MM.1S (cell line): ENCODE data around the gene TXNDC8.

Experiments used
- DNase-seq: peaks from one replicate; pipeline ENCODE4 v3.0.0-alpha.2; 2015
- H2AFZ ChIP-seq: fragments of 300-600 bp; sonication (generic); 2 replicates; pipeline ENCODE4 v1.6.0; 2016; ENCODE audit warnings: antibody characterized with exemption, low read length
- H3F3A ChIP-seq: fragments of 300-600 bp; sonication (generic); 2 replicates; pipeline ENCODE4 v1.6.1; 2016; ENCODE audit warnings: mild to moderate bottlenecking, antibody characterized with exemption, low read length, moderate library complexity, mixed read lengths; ENCODE audit not compliant: insufficient read depth
- H3K27ac ChIP-seq: fragments of 300-600 bp; sonication (generic); 2 replicates; pipeline ENCODE4 v1.5.1; 2016; ENCODE audit warnings: mild to moderate bottlenecking, low read length
- H3K27me3 ChIP-seq: fragments of 300-600 bp; sonication (generic); replicated peaks from 2 replicates; pipeline ENCODE4 v1.6.0; 2016; ENCODE audit warnings: low read length; ENCODE audit not compliant: insufficient read depth
- H3K36me3 ChIP-seq: fragments of 300-600 bp; sonication (generic); replicated peaks from 2 replicates; pipeline ENCODE4 v1.6.1; 2016; ENCODE audit warnings: mild to moderate bottlenecking, low read length, mixed read lengths; ENCODE audit not compliant: insufficient read depth
- H3K4me1 ChIP-seq: fragments of 300-600 bp; sonication (generic); 2 replicates; pipeline ENCODE4 v1.6.1; 2016; ENCODE audit warnings: low read length, mixed read lengths
- H3K4me2 ChIP-seq: fragments of 300-600 bp; sonication (generic); 2 replicates; pipeline ENCODE4 v1.6.0; 2016; ENCODE audit warnings: low read depth, low read length
- H3K4me3 ChIP-seq: fragments of 300-600 bp; sonication (generic); 2 replicates; pipeline ENCODE4 v1.5.1; 2016; ENCODE audit warnings: low read length, mixed read lengths
- H3K79me2 ChIP-seq: fragments of 300-600 bp; sonication (generic); 2 replicates; pipeline ENCODE4 v1.6.1; 2016; ENCODE audit warnings: mixed run types, low read length, mixed read lengths
- H3K9ac ChIP-seq: fragments of 300-600 bp; sonication (generic); 2 replicates; pipeline ENCODE4 v1.6.1; 2016; ENCODE audit warnings: low read length, mixed read lengths
- H3K9me2 ChIP-seq: fragments of 300-600 bp; sonication (generic); replicated peaks from 2 replicates; pipeline ENCODE4 v1.6.1; 2016; ENCODE audit warnings: mild to moderate bottlenecking, low read length, mixed read lengths; ENCODE audit not compliant: insufficient read depth
- H3K9me3 ChIP-seq: fragments of 300-600 bp; sonication (generic); replicated peaks from 2 replicates; pipeline ENCODE4 v1.6.1; 2016; ENCODE audit warnings: mild to moderate bottlenecking, low read length, mixed read lengths; ENCODE audit not compliant: insufficient read depth
- H4K20me1 ChIP-seq: fragments of 300-600 bp; sonication (generic); 2 replicates; pipeline ENCODE4 v1.6.1; 2016; ENCODE audit warnings: mild to moderate bottlenecking, low read length, moderate library complexity, mixed read lengths; ENCODE audit not compliant: insufficient read depth
- CTCF ChIP-seq: fragments of 300-600 bp; sonication (generic); IDR thresholded peaks from 2 replicates; pipeline ENCODE4 v1.5.1; 2016; ENCODE audit warnings: antibody characterized with exemption, low read length, mixed read lengths
- EZH2 ChIP-seq: fragments of 300-600 bp; sonication (generic); optimal IDR thresholded peaks from 2 replicates; pipeline ENCODE3; 2017; ENCODE audit warnings: low read depth, mild to moderate bottlenecking, antibody characterized with exemption, low read length, mixed read lengths
- EZH2phosphoT487 ChIP-seq: fragments of 300-600 bp; sonication (generic); IDR thresholded peaks from 2 replicates; pipeline ENCODE4 v1.6.1; 2018; ENCODE audit warnings: antibody characterized with exemption, low read length

Gene TXNDC8

DNA sequence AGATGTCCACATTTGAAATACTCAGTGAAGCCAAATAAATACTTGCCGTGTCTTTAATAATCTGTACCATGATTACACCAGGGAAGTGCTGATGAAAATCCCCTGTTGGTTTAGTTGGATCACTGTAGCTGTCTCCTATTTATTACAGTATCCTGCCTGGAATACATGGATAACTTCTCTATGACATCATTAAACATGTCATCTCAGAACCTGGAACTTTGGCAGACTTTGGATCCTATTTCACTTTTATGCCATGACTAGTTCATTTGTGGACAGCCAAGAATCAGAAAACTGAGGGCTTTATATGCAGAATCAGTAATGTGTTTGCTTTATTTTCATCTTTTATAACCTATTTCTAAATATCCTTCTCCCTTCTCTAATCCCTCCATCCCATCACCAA lies at the start of gene TXNDC8:
Gene TXNDC8, minus strand, starts transcription at position 137 of the 400 bp plus-strand sequence.
- H3K9me2 ChIP-seq, result no peaks in the 10 kb centered on the region
- no peak within 1 kb of the TSS for H3K9ac ChIP-seq
- H2AFZ ChIP-seq, result no peak within 1 kb of the TSS
- peaks cover 9% of the 10 kb centered on the region for H3K4me1 ChIP-seq
- H3K4me2 ChIP-seq, result no peak within 1 kb of the TSS
- no peaks in the 10 kb centered on the region for H3K36me3 ChIP-seq
- no peak for DNase-seq
- no peaks in the 10 kb centered on the region for H3K27me3 ChIP-seq
- no peak within 1 kb of the TSS for H3K4me3 ChIP-seq
- no peaks in the 10 kb centered on the region for H3K79me2 ChIP-seq
- H3K9me3 ChIP-seq, result no peaks in the 10 kb centered on the region
- H3K27ac ChIP-seq, result no peak within 1 kb of the TSS
- H3F3A ChIP-seq, result peaks cover 5% of the 10 kb centered on the region; the same call in 1 of the 2 replicates
- no peaks in the 10 kb centered on the region for H4K20me1 ChIP-seq
- TF ChIP-seq EZH2, result no peak
- TF ChIP-seq EZH2phosphoT487, result no peak
- no peak for TF ChIP-seq CTCF

DNA sequence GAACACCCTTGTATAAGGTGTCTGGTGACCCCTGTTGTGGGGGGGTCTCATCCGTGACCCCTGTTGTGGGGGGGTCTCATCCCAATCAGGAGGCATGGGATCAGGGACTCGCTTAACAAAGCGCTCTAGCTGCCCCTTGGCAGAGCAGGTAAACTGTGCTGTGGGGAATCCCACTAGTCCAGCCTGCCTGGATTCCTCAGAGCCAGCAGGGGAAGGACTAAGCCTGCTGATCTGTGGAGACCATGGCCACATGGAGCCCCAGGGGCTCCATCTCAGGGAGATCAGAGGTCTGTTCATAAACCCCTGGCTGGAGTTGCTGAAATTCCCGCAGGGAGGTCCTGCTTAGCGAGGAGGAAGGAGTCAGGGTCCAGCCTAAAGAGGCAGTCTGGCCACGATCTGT lies 45.8 kb upstream of the TXNDC8 start:
- Histone ChIP-seq H3K4me2 (no peak overlapping the region), H3K79me2 (no peaks in the 10 kb centered on the region), H3F3A (no peaks in the 10 kb centered on the region), H3K27me3 (no peaks in the 10 kb centered on the region), H4K20me1 (no peaks in the 10 kb centered on the region), H2AFZ (no peak overlapping the region), H3K9me3 (no peaks in the 10 kb centered on the region), H3K36me3 (no peaks in the 10 kb centered on the region), H3K9ac (no peak overlapping the region), H3K4me3 (no peak overlapping the region), H3K9me2 (no peaks in the 10 kb centered on the region), H3K27ac (no peak overlapping the region), H3K4me1 (no peaks in the 10 kb centered on the region)
- TF ChIP-seq EZH2, result no peak
- no peak for TF ChIP-seq EZH2phosphoT487
- no peak for TF ChIP-seq CTCF
- DNase-seq, result no peak

- H3K4me1 ChIP-seq, result no peaks in the 10 kb centered on the region
- no peak for TF ChIP-seq EZH2phosphoT487
- TF ChIP-seq CTCF, result no peak
- no peak for TF ChIP-seq EZH2
- no peak overlapping the region for H3K4me3 ChIP-seq
- H2AFZ ChIP-seq, result no peak overlapping the region
- no peaks in the 10 kb centered on the region for H3F3A ChIP-seq
- no peaks in the 10 kb centered on the region for H3K27me3 ChIP-seq
- no peaks in the 10 kb centered on the region for H3K36me3 ChIP-seq
- H3K4me2 ChIP-seq, result no peak overlapping the region
- H3K9ac ChIP-seq, result no peak overlapping the region
- H3K9me3 ChIP-seq, result no peaks in the 10 kb centered on the region
- DNase-seq, result no peak
- no peaks in the 10 kb centered on the region for H4K20me1 ChIP-seq
- H3K27ac ChIP-seq, result no peak overlapping the region
- H3K9me2 ChIP-seq, result no peaks in the 10 kb centered on the region
- no peaks in the 10 kb centered on the region for H3K79me2 ChIP-seq
These were observed 45.1 kb upstream of the TXNDC8 start for GRCh38 chr9:110382731-110383130.
